ENCODE results near the gene HGFAC. TPM values are rescaled to one million over a fixed set of nuclear protein-coding genes. Genes with fewer than 3 reads are reported as not detected.

HGFAC gene
- 0.18 TPM in 1 of 2 replicates, not detected in the other for total RNA-seq

- no peak for DNase-seq (ENCODE audit: low read depth, low spot score)
Observed at GRCh38 chr4:3441501-3442459, at the start of gene HGFAC. TSS of gene HGFAC (plus strand) at chr4:3441968. CDS start at chr4:3442002, 34 bp downstream.

- DNase-seq (ENCODE audit: low read depth, low spot score) = no peak
Observed at GRCh38 chr4:3392321-3392720, 49.4 kb upstream of the HGFAC start.

- DNase-seq (ENCODE audit: low read depth, low spot score) = no peak
Observed at GRCh38 chr4:3393171-3393570, 48.6 kb upstream of the HGFAC start.

GRCh38 chr4:3396600-3396999, 45.2 kb upstream of the HGFAC start:
- DNase-seq (ENCODE audit: low read depth, low spot score) = no peak

- no peak for DNase-seq (ENCODE audit: low read depth, low spot score)
Observed at GRCh38 chr4:3397128-3397527, 44.6 kb upstream of the HGFAC start.

GRCh38 chr4:3399277-3400194, 42.2 kb upstream of the HGFAC start:
- DNase-seq (ENCODE audit: low read depth, low spot score) = no peak

- DNase-seq (ENCODE audit: low read depth, low spot score) = no peak
Observed at GRCh38 chr4:3401436-3402171, 40.2 kb upstream of the HGFAC start.

- DNase-seq (ENCODE audit: low read depth, low spot score) = no peak
Observed at GRCh38 chr4:3402491-3403347, 39.0 kb upstream of the HGFAC start.

GRCh38 chr4:3403348-3403906, 38.3 kb upstream of the HGFAC start:
- no peak for DNase-seq (ENCODE audit: low read depth, low spot score)

GRCh38 chr4:3404546-3404945, 37.2 kb upstream of the HGFAC start:
- no peak for DNase-seq (ENCODE audit: low read depth, low spot score)

GRCh38 chr4:3405176-3405575, 36.6 kb upstream of the HGFAC start:
- no peak for DNase-seq (ENCODE audit: low read depth, low spot score)

- DNase-seq (ENCODE audit: low read depth, low spot score) = no peak
Observed at GRCh38 chr4:3406021-3406420, 35.7 kb upstream of the HGFAC start.

- no peak for DNase-seq (ENCODE audit: low read depth, low spot score)
Observed at GRCh38 chr4:3406431-3406830, 35.3 kb upstream of the HGFAC start.

GRCh38 chr4:3407171-3407771, 34.5 kb upstream of the HGFAC start:
- DNase-seq (ENCODE audit: low read depth, low spot score) = no peak

- DNase-seq (ENCODE audit: low read depth, low spot score) = no peak
Observed at GRCh38 chr4:3407930-3408792, 33.6 kb upstream of the HGFAC start.

GRCh38 chr4:3408793-3409330, 32.9 kb upstream of the HGFAC start:
- no peak for DNase-seq (ENCODE audit: low read depth, low spot score)

GRCh38 chr4:3409571-3410091, 32.1 kb upstream of the HGFAC start:
- DNase-seq (ENCODE audit: low read depth, low spot score) = no peak
